Articular chondrocyte of knee joint (primary cell): Measurements from ENCODE around the gene DHRS9. TPM values are rescaled to one million over a fixed set of nuclear protein-coding genes. Genes with fewer than 3 reads are reported as not detected.

Source experiments
- total RNA-seq: library from RNA; depleted of rRNA; stranded (reverse); fragments of >200 nt; gene quantifications from 2 replicates; pipeline ENCODE4 v1.2.3, GENCODE V29; 2012

DHRS9 gene
- total RNA-seq, result not detected in 2 replicates

GRCh38 chr2:169069341-169069740, at the start of gene DHRS9:
Gene DHRS9, plus strand, starts transcription at chr2:169069563. Its CDS starts 12,019 bp downstream, at chr2:169081582.

GRCh38 chr2:169031202-169031601, 38.2 kb upstream of the DHRS9 start, which contains the start of gene ABCB11:
Gene ABCB11, minus strand, starts transcription at chr2:169031324. Its CDS starts 13,199 bp downstream, at chr2:169018125.

Other genes starting within 250 kb of the DHRS9 start
- gene SPC25, start 179.1 kb upstream of the DHRS9 start, total RNA-seq, result 3.7 and 4.9 TPM in 2 replicates
- not detected in 2 replicates for gene G6PC2, start 168.3 kb upstream of the DHRS9 start, total RNA-seq
- not detected in 2 replicates for gene ABCB11, start 38.2 kb upstream of the DHRS9 start, total RNA-seq